ENCODE measurements around the gene MFSD12. TPM values are rescaled to one million over a fixed set of nuclear protein-coding genes. Genes with fewer than 3 reads are reported as not detected.

MFSD12 gene
- total and polyA plus RNA-seq, 4 donors: 9.4 to 43.6 (median 24.6) TPM

DNA sequence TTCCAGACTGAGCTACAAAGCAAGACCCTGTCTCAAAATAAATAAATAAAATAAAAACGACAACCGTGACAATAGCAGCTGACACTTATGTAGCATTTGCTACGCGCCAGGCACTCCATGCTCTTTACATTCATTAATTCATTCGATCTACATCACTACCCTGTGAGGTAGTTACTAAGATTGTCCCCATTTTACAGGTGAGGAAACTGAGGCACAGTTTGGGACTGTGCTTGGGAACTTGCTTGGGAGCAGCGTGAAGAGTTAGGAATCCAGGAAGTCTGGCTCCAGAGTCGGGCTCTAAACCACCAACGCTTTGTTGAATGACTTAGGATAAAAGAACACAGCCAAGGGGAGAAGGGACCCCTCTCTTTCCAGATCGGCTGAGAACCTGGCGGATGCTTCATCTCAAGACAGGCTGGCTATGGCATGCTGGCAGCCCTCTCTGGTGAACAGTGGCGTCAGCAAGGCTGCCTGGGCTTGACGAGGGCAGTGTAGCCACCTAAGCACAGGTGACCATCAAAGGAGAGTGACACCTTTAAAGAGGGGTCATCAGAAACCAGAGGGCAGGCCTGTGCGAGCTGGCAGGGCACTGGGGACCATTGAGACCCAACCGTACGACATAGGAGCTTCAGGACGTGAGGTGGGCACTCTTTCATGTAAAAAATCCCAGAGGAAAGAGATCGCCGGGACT lies 57.5 kb downstream of the MFSD12 start:
- no peak for TF ChIP-seq NR2F2 (IDR thresholded peaks at IDR 0.05)
- TF ChIP-seq, protein P1, sequence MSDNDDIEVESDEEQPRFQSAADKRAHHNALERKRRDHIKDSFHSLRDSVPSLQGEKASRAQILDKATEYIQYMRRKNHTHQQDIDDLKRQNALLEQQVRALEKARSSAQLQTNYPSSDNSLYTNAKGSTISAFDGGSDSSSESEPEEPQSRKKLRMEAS (IDR thresholded peaks at IDR 0.05): no peak
- TF ChIP-seq HNF4A (conservative IDR thresholded peaks at IDR 0.05): no peak
- TF ChIP-seq RXRA (IDR thresholded peaks at IDR 0.05): no peak
- no peak for TF ChIP-seq FOXA1 (IDR thresholded peaks at IDR 0.05)
- TF ChIP-seq GABPA (IDR thresholded peaks at IDR 0.05 in 1 of 2, conservative IDR thresholded peaks at IDR 0.05 in 1 of 2): no peak
- no peak for TF ChIP-seq HNF4G (IDR thresholded peaks at IDR 0.05)
- Histone ChIP-seq H3K9ac (ENCODE audit: low read depth in 1 of 2, low read length in 2 of 2) (peak overlapping the region; percentile 34 to 98), H3K4me3 (ENCODE audit: low read depth in 1 of 3, low read length in 3 of 3) (peak overlapping the region; percentile 77 to 98 (median 94)), H3K27ac (ENCODE audit: low read depth in 1 of 2, low read length in 2 of 2) (peak overlapping the region; percentile 93 to 96), H3K36me3 (ENCODE audit: control insufficient read depth in 4 of 4, insufficient read depth in 3 of 4, low read depth in 1 of 4, low read length in 3 of 4) (peaks cover 0 to 13% (median 3%) of the 10 kb centered on the region in 4 donors), H3K27me3 (ENCODE audit: control insufficient read depth in 4 of 4, insufficient read depth in 4 of 4, low read length in 3 of 4) (no peaks in the 10 kb centered on the region), H3K9me3 (ENCODE audit: control insufficient read depth in 4 of 4, low read length in 3 of 4) (no peaks in the 10 kb centered on the region), H3K4me1 (ENCODE audit: control insufficient read depth in 4 of 4, insufficient read depth in 4 of 4, low read length in 3 of 4) (peaks cover 4 to 19% (median 16%) of the 10 kb centered on the region in 4 donors)
- WGBS: 24% methylated on average over 18 of the region's 18 CpGs
- no peak for DNase-seq (ENCODE audit: low spot score)

DNA sequence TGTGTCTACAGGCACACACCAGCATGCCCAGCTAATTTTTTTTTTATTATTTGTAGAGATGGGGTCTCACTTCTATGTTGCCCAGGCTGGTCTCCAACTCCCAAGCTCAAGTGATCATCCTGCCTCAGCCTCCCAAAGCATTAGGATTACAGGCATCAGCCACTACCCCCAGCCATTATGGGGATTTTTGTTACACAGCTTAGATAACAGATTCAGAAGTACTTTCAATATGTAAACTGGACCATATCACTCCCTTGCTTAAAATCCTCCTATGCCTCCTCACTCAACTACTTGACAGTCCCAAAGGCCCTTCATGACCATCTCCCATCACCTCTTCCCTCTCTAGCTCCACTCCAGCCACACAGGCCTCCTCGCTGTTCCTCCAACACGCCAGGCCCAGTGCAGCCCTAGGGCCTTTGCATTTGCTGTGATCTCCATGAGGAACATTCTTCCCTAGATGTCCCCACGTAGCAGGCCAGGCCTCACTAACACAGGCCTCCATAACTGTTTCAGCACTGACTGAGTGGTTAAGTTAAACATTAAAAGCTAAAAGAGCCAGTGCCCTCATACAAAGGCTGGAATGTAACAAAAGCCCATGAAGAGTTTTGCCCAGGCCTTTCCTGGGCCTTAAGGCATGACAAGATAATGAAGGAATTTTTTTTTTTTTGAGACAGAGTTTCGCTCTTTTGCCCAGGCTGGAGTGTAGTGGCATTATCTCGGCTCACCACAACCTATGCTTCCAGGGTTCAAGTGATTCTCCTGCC lies 59.4 kb downstream of the MFSD12 start:
- Histone ChIP-seq H3K36me3 (ENCODE audit: control insufficient read depth in 4 of 4, insufficient read depth in 3 of 4, low read depth in 1 of 4, low read length in 3 of 4) (peaks cover 0 to 18% (median 5%) of the 10 kb centered on the region in 4 donors), H3K9me3 (ENCODE audit: control insufficient read depth in 4 of 4, low read length in 3 of 4) (no peaks in the 10 kb centered on the region), H3K27ac (ENCODE audit: low read depth in 1 of 2, low read length in 2 of 2) (no peak overlapping the region), H3K27me3 (ENCODE audit: control insufficient read depth in 4 of 4, insufficient read depth in 4 of 4, low read length in 3 of 4) (no peaks in the 10 kb centered on the region), H3K4me1 (ENCODE audit: control insufficient read depth in 4 of 4, insufficient read depth in 4 of 4, low read length in 3 of 4) (peaks cover 4 to 17% (median 14%) of the 10 kb centered on the region in 4 donors), H3K4me3 (ENCODE audit: low read depth in 1 of 3, low read length in 3 of 3) (no peak overlapping the region), H3K9ac (ENCODE audit: low read depth in 1 of 2, low read length in 2 of 2) (no peak overlapping the region)
- WGBS: 98% methylated on average over 5 of the region's 5 CpGs
- no peak for DNase-seq (ENCODE audit: low spot score)
- no peak for TF ChIP-seq YY1 (IDR thresholded peaks at IDR 0.05)
- TF ChIP-seq HNF4G (IDR thresholded peaks at IDR 0.05): no peak
- no peak for TF ChIP-seq EGR1 (IDR thresholded peaks at IDR 0.05; ENCODE audit: low read depth in 2 of 2)
- TF ChIP-seq, protein P2, sequence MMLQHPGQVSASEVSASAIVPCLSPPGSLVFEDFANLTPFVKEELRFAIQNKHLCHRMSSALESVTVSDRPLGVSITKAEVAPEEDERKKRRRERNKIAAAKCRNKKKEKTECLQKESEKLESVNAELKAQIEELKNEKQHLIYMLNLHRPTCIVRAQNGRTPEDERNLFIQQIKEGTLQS (IDR thresholded peaks at IDR 0.05): no peak
- TF ChIP-seq FOXA2 (IDR thresholded peaks at IDR 0.05): no peak
- no peak for TF ChIP-seq SP1 (IDR thresholded peaks at IDR 0.05)
- TF ChIP-seq RXRA (IDR thresholded peaks at IDR 0.05): no peak
- TF ChIP-seq JUND (IDR thresholded peaks at IDR 0.05): no peak
- TF ChIP-seq HNF4A (conservative IDR thresholded peaks at IDR 0.05): no peak
- TF ChIP-seq, protein P3, sequence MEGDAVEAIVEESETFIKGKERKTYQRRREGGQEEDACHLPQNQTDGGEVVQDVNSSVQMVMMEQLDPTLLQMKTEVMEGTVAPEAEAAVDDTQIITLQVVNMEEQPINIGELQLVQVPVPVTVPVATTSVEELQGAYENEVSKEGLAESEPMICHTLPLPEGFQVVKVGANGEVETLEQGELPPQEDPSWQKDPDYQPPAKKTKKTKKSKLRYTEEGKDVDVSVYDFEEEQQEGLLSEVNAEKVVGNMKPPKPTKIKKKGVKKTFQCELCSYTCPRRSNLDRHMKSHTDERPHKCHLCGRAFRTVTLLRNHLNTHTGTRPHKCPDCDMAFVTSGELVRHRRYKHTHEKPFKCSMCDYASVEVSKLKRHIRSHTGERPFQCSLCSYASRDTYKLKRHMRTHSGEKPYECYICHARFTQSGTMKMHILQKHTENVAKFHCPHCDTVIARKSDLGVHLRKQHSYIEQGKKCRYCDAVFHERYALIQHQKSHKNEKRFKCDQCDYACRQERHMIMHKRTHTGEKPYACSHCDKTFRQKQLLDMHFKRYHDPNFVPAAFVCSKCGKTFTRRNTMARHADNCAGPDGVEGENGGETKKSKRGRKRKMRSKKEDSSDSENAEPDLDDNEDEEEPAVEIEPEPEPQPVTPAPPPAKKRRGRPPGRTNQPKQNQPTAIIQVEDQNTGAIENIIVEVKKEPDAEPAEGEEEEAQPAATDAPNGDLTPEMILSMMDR (IDR thresholded peaks at IDR 0.05; ENCODE audit: low read depth, low read length, missing input control): no peak
- TF ChIP-seq, protein P1 (IDR thresholded peaks at IDR 0.05): no peak
- no peak for TF ChIP-seq RAD21 (IDR thresholded peaks at IDR 0.05)
- TF ChIP-seq GABPA (IDR thresholded peaks at IDR 0.05 in 1 of 2, conservative IDR thresholded peaks at IDR 0.05 in 1 of 2): no peak
- no peak for TF ChIP-seq TAF1 (conservative IDR thresholded peaks at IDR 0.05)
- TF ChIP-seq, protein P4, sequence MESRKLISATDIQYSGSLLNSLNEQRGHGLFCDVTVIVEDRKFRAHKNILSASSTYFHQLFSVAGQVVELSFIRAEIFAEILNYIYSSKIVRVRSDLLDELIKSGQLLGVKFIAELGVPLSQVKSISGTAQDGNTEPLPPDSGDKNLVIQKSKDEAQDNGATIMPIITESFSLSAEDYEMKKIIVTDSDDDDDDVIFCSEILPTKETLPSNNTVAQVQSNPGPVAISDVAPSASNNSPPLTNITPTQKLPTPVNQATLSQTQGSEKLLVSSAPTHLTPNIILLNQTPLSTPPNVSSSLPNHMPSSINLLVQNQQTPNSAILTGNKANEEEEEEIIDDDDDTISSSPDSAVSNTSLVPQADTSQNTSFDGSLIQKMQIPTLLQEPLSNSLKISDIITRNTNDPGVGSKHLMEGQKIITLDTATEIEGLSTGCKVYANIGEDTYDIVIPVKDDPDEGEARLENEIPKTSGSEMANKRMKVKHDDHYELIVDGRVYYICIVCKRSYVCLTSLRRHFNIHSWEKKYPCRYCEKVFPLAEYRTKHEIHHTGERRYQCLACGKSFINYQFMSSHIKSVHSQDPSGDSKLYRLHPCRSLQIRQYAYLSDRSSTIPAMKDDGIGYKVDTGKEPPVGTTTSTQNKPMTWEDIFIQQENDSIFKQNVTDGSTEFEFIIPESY (IDR thresholded peaks at IDR 0.05): no peak
- TF ChIP-seq NR2F2 (IDR thresholded peaks at IDR 0.05): no peak
- TF ChIP-seq, protein P5, sequence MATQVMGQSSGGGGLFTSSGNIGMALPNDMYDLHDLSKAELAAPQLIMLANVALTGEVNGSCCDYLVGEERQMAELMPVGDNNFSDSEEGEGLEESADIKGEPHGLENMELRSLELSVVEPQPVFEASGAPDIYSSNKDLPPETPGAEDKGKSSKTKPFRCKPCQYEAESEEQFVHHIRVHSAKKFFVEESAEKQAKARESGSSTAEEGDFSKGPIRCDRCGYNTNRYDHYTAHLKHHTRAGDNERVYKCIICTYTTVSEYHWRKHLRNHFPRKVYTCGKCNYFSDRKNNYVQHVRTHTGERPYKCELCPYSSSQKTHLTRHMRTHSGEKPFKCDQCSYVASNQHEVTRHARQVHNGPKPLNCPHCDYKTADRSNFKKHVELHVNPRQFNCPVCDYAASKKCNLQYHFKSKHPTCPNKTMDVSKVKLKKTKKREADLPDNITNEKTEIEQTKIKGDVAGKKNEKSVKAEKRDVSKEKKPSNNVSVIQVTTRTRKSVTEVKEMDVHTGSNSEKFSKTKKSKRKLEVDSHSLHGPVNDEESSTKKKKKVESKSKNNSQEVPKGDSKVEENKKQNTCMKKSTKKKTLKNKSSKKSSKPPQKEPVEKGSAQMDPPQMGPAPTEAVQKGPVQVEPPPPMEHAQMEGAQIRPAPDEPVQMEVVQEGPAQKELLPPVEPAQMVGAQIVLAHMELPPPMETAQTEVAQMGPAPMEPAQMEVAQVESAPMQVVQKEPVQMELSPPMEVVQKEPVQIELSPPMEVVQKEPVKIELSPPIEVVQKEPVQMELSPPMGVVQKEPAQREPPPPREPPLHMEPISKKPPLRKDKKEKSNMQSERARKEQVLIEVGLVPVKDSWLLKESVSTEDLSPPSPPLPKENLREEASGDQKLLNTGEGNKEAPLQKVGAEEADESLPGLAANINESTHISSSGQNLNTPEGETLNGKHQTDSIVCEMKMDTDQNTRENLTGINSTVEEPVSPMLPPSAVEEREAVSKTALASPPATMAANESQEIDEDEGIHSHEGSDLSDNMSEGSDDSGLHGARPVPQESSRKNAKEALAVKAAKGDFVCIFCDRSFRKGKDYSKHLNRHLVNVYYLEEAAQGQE (IDR thresholded peaks at IDR 0.05): no peak
- TF ChIP-seq FOXA1 (IDR thresholded peaks at IDR 0.05): no peak

Data from liver (tissue), 9 donors.